Fibroblast of the aortic adventitia (primary cell): ENCODE results near the gene AOPEP. TPM values are rescaled to one million over a fixed set of nuclear protein-coding genes. Genes with fewer than 3 reads are reported as not detected.
A peak's percentile ranks its signal among the peaks of the same experiment; 100 is the strongest.

Source experiments
- DNase-seq: peaks from one replicate; pipeline ENCODE4 v3.0.0-alpha.2; 2010; ENCODE audit warnings: low read depth
- H3K4me3 ChIP-seq: 2 replicates; pipeline ENCODE4 v1.5.1; 2011; ENCODE audit warnings: low read depth, mild to moderate bottlenecking, control low read depth, low read length, moderate library complexity
- total RNA-seq: library from RNA; depleted of rRNA; stranded (reverse); fragments of >200 nt; gene quantifications from 2 replicates; pipeline ENCODE4 v1.2.3, GENCODE V29; 2012; ENCODE audit warnings: low replicate concordance
- TF ChIP-seq, protein P1 (sequence below): IDR thresholded peaks from 2 replicates; pipeline ENCODE4 v1.5.1; 2011; ENCODE audit warnings: mild to moderate bottlenecking, low read length, control low read depth, inconsistent platforms; ENCODE audit not compliant: insufficient read depth

Gene AOPEP
- total RNA-seq, 1 donor, result 39.7 TPM

DNA sequence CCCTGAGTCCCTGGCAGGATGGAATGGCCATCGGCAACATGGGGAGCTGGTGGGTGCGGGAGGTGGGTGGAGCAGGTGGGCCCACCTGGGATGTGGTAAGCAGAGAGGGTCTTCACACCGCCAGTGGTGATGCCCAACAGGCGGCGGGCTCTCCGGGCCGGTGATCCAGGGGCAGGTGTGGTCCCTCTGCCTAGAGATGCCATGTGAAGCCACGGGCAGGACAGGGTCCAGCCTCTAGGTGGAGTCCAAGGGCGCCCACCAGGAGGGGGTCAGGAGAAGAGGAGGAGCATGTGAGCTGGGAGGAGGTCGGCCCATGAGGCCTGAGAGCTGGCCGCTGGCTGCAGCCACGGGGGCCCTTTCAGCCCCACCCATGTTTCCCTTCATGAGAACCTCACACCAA, 369.9 kb downstream of the AOPEP start:
- no peak for DNase-seq

DNA sequence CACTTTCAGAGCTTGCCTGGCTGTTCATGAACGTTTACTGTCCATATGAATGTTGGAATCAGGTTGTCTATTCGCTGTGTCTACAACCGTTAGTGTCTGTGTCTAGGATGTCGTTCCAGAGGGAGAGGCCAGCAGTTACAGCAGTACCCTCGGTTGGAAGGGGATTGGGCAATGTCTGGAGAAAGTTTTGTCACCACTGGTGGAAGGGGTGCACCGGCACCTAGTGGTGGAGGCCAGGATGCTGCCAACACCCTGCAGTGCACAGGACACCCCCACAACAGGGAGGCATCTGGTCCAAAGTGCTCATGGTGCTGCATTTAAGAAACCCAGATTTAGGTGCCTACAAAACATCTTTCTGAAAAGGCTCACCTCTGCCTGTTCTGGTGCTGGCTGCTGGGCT, 370.3 kb downstream of the AOPEP start:
- TF ChIP-seq, protein P1, sequence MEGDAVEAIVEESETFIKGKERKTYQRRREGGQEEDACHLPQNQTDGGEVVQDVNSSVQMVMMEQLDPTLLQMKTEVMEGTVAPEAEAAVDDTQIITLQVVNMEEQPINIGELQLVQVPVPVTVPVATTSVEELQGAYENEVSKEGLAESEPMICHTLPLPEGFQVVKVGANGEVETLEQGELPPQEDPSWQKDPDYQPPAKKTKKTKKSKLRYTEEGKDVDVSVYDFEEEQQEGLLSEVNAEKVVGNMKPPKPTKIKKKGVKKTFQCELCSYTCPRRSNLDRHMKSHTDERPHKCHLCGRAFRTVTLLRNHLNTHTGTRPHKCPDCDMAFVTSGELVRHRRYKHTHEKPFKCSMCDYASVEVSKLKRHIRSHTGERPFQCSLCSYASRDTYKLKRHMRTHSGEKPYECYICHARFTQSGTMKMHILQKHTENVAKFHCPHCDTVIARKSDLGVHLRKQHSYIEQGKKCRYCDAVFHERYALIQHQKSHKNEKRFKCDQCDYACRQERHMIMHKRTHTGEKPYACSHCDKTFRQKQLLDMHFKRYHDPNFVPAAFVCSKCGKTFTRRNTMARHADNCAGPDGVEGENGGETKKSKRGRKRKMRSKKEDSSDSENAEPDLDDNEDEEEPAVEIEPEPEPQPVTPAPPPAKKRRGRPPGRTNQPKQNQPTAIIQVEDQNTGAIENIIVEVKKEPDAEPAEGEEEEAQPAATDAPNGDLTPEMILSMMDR, result no peak
- DNase-seq, result no peak
- H3K4me3 ChIP-seq, result no peak overlapping the region

More for the DNA sequence above, 369.9 kb downstream of the AOPEP start:
- no peak overlapping the region for H3K4me3 ChIP-seq
- TF ChIP-seq, protein P1, result peak; percentile 2

DNA sequence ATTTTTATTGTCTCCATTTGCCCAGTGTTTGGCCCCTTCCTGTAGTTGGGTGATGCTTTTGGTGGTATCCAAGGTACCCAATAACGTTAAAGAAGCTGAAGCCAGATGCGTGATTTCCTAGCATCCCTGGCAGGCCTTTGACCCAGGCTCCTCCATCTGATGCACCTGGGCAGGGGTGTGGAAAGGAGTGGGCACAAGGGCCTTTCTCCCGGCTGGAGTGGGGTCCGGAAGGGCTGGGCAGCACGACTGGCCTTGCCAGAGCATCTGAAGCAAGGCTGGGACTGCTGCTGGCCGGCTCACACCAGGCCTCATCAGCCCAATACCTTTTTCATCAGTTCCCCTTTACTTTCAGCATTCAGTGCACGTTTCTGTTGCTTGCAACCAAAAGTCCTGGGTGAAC, 370.8 kb downstream of the AOPEP start:
- H3K4me3 ChIP-seq, result no peak overlapping the region
- TF ChIP-seq, protein P1, result no peak
- no peak for DNase-seq

DNA sequence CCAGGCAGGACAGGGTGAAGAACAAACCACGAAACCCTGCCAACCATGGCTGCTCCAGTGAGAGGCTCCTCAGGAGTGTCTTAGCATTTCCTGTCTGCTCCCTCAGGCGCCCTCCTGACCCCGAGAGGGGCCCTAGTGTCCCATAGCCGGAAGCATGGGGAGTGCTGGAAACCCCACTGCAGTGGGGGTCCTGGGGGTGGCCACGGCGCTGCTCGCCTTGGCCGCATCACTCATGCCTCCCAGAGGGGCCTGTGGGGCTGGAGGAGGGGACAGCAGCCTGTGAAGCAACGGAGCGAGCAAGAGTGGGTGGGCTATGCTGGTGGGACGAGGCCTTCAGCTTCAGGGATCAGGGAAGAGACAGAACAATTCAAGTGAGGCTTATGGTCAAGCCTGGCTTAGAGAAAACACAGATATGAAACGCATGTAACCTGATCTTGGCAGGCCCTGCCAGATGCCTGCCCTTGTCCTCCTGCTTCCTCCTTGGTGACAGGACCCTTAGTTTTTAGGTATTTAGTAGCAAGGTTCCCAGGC, 372.0 kb downstream of the AOPEP start:
- no peak for DNase-seq
- TF ChIP-seq, protein P1, result no peak

DNA sequence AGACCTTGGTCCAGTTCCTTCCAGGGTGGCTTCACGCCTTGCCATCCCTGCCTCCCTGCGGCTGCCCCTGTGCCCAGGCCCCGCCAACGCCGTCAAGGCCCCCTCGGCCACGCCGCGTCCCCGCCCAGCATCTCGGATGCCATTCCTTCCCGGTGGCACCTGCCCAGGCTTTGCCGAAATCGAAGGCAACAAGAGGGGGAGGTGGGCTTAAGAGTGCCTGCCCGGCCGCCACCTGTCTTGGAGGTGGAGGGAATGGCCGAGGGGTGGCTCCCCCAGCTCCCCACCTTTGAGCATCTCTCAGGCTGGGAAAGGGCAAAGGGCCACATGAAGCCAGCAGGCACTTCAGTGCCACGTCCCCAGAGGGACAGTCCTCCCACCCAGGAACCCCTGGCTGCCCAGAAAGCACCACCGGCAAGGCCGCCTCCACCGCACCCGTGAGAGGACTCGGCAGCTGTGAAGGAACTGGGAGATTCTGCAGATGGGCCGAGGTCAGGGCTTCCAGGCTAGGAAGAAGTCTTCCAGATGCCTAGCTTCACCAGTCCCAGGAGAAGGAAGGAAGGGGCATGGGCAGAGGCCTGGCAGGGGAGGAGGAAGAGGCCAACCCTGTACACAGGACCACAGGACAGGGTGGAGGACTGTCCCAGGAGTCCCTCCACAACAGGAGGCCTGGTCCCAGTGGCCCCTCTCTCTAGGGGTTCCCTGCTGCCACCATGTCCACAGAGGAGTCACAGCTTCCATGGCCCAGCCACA, 373.0 kb downstream of the AOPEP start:
- H3K4me3 ChIP-seq, result no peak overlapping the region
- DNase-seq, result no peak
- TF ChIP-seq, protein P1, result no peak

More for the DNA sequence above, 372.0 kb downstream of the AOPEP start:
- no peak overlapping the region for H3K4me3 ChIP-seq

DNA sequence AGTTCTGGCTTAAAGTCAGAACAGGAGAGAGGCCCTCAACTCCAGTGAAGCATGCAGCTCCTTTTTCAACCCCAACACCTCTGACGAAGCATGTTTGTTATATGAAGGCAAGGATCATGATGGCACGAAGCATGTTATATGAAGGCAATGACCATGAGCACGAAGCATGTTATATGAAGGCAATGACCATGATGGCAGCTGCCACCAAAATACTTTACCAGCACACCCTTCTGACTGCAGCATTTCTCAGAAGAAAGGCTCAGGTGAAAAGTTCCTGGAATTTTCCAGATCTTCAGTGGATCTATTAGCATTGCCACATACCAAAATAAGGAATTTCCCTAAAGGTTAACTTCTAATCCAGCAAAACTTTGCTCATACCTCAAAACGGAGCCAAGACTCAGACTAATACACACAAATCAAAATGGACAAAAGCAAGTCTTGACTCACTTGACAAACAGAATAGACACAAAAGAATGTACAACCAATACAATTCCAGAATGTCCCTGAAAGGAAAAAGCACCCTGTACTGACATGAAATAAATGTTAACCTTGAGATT, 373.6 kb downstream of the AOPEP start:
- no peak overlapping the region for H3K4me3 ChIP-seq
- peak; percentile 63 for DNase-seq
- TF ChIP-seq, protein P1, result no peak

DNA sequence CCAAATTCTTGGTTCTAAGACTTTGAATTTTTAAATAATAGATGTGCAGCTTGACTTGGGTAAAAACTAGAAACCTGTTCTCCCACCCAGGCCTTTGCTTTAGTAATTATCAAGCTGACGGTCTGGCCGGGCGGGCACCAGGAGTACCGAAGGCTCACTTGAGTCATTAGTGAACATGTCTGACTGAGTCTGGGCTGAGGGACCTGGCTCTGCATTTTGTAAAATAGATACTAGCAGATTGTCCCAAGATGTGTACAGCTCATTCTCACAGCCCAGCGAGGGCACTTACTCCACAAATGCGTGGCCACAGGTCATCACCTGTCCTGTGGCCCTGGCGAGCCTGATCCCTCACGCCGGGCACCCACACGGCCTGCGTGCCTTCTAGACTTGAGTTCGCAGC, 374.8 kb downstream of the AOPEP start:
- no peak for DNase-seq
- H3K4me3 ChIP-seq, result no peak overlapping the region
- TF ChIP-seq, protein P1, result no peak
